H9 (cell line): ENCODE measurements around the gene MAP3K5. TPM values are rescaled to one million over a fixed set of nuclear protein-coding genes. Genes with fewer than 3 reads are reported as not detected.

ENCODE experiments used
- DNase-seq: peaks from one replicate; pipeline ENCODE4 v3.0.0-alpha.2; 2017
- H2AFZ ChIP-seq: one replicate; pipeline ENCODE4 v1.6.1; 2013; ENCODE audit warnings: mild to moderate bottlenecking, low read length, control low read depth, moderate library complexity
- H2AK5ac ChIP-seq: 2 replicates; pipeline ENCODE4 v1.6.1; 2013; ENCODE audit warnings: low read length, control low read depth, mixed read lengths; ENCODE audit not compliant: insufficient read length
- H2BK120ac ChIP-seq: one replicate; pipeline ENCODE4 v1.6.1; 2013; ENCODE audit warnings: low read depth, mild to moderate bottlenecking, low read length, control low read depth, inconsistent platforms; ENCODE audit not compliant: poor library complexity, severe bottlenecking
- H2BK12ac ChIP-seq: 2 replicates; pipeline ENCODE4 v1.6.1; 2013; ENCODE audit warnings: low read length, control low read depth, mixed read lengths, low read depth; ENCODE audit not compliant: insufficient read length
- H2BK15ac ChIP-seq: 2 replicates; pipeline ENCODE4 v1.6.1; 2013; ENCODE audit warnings: low read depth, low read length, control low read depth
- H2BK20ac ChIP-seq: one replicate; pipeline ENCODE4 v1.6.1; 2013; ENCODE audit warnings: low read depth, mild to moderate bottlenecking, low read length, control low read depth, inconsistent platforms; ENCODE audit not compliant: poor library complexity, severe bottlenecking
- H2BK5ac ChIP-seq: 2 replicates; pipeline ENCODE4 v1.6.1; 2013; ENCODE audit warnings: low read length, control low read depth, mixed read lengths; ENCODE audit not compliant: insufficient read length
- H3K14ac ChIP-seq: 2 replicates; pipeline ENCODE4 v1.6.1; 2013; ENCODE audit warnings: low read length, control low read depth; ENCODE audit not compliant: insufficient read depth
- H3K18ac ChIP-seq: 2 replicates; pipeline ENCODE4 v1.6.1; 2013; ENCODE audit warnings: low read depth, mild to moderate bottlenecking, mixed read lengths, low read length, control low read depth; ENCODE audit not compliant: insufficient read length
- H3K23ac ChIP-seq: 2 replicates; pipeline ENCODE4 v1.6.1; 2013; ENCODE audit warnings: low read length, control low read depth, mixed read lengths, low read depth; ENCODE audit not compliant: insufficient read length
- H3K23me2 ChIP-seq: 2 replicates; pipeline ENCODE4 v1.6.1; 2013; ENCODE audit warnings: low read depth, mild to moderate bottlenecking, mixed read lengths, low read length, control low read depth; ENCODE audit not compliant: insufficient read length, poor library complexity, severe bottlenecking
- H3K27ac ChIP-seq: 2 replicates; pipeline ENCODE4 v1.5.1; 2013; ENCODE audit warnings: low read length, control low read depth, mixed read lengths, low read depth; ENCODE audit not compliant: insufficient read length
- H3K27me3 ChIP-seq: 2 replicates; pipeline ENCODE4 v1.6.1; 2013; ENCODE audit warnings: low read length, control low read depth, inconsistent platforms; ENCODE audit not compliant: insufficient read depth
- H3K4ac ChIP-seq: 2 replicates; pipeline ENCODE4 v1.6.1; 2013; ENCODE audit warnings: low read depth, mild to moderate bottlenecking, control low read depth, inconsistent platforms, low read length, moderate library complexity
- H3K4me1 ChIP-seq: 2 replicates; pipeline ENCODE4 v1.6.1; 2013; ENCODE audit warnings: low read length, control low read depth, inconsistent platforms; ENCODE audit not compliant: insufficient read depth
- H3K4me2 ChIP-seq: 2 replicates; pipeline ENCODE4 v1.6.1; 2013; ENCODE audit warnings: low read length, control low read depth, mixed read lengths; ENCODE audit not compliant: insufficient read length, insufficient read depth
- H3K56ac ChIP-seq: 2 replicates; pipeline ENCODE4 v1.6.1; 2013; ENCODE audit warnings: low read depth, mild to moderate bottlenecking, mixed read lengths, low read length, control low read depth; ENCODE audit not compliant: insufficient read length
- H3K79me1 ChIP-seq: 2 replicates; pipeline ENCODE4 v1.6.1; 2013; ENCODE audit warnings: low read depth, mild to moderate bottlenecking, moderate library complexity, low read length, control low read depth, inconsistent platforms; ENCODE audit not compliant: insufficient read depth, poor library complexity, severe bottlenecking
- H3K79me2 ChIP-seq: 2 replicates; pipeline ENCODE4 v1.6.1; 2013; ENCODE audit warnings: low read length, control low read depth, inconsistent platforms; ENCODE audit not compliant: insufficient read depth
- H3K9ac ChIP-seq: 2 replicates; pipeline ENCODE4 v1.6.1; 2013; ENCODE audit warnings: low read length, control low read depth, mixed read lengths; ENCODE audit not compliant: insufficient read length; ENCODE audit errors: extremely low read depth
- H3K9me3 ChIP-seq: one replicate; pipeline ENCODE4 v1.6.1; 2013; ENCODE audit warnings: low read depth, low read length, inconsistent platforms; ENCODE audit not compliant: control insufficient read depth
- H3T11ph ChIP-seq: one replicate; pipeline ENCODE4 v1.6.1; 2013; ENCODE audit warnings: mild to moderate bottlenecking, low read length, control low read depth, inconsistent platforms
- H4K20me1 ChIP-seq: one replicate; pipeline ENCODE4 v1.6.1; 2013; ENCODE audit not compliant: control insufficient read depth, insufficient read length, insufficient read depth
- H4K5ac ChIP-seq: 2 replicates; pipeline ENCODE4 v1.6.1; 2013; ENCODE audit warnings: low read depth, mild to moderate bottlenecking, mixed read lengths, low read length, control low read depth; ENCODE audit not compliant: insufficient read length
- H4K8ac ChIP-seq: replicated peaks from 2 replicates; pipeline ENCODE4 v1.6.1; 2013; ENCODE audit warnings: low read length, control low read depth, mixed read lengths, low read depth; ENCODE audit not compliant: insufficient read length
- H4K91ac ChIP-seq: 2 replicates; pipeline ENCODE4 v1.6.1; 2013; ENCODE audit warnings: low read depth, mild to moderate bottlenecking, moderate library complexity, mixed read lengths, low read length, control low read depth; ENCODE audit not compliant: insufficient read length
- H3K27ac Mint-ChIP-seq, 3 experiments: 2 replicates in 2 of 3; 3 replicates in 1 of 3; pipeline ENCODE4 v1.8.0; 2020 to 2021; ENCODE audit warnings: mixed read lengths in 3 of 3, mild to moderate bottlenecking in 1 of 3, moderate library complexity in 1 of 3
- H3K27me3 Mint-ChIP-seq: 2 replicates; pipeline ENCODE4 v1.8.0; 2021; ENCODE audit warnings: low read depth, mild to moderate bottlenecking, moderate library complexity, mixed read lengths
- H3K36me3 Mint-ChIP-seq, 3 experiments: 2 replicates in 2 of 3; 3 replicates in 1 of 3; pipeline ENCODE4 v1.8.0; 2020 to 2021; ENCODE audit warnings: low read depth in 3 of 3, mixed read lengths in 3 of 3; ENCODE audit not compliant: insufficient read depth in 1 of 3
- H3K4me1 Mint-ChIP-seq, 2 experiments: 2 replicates each; pipeline ENCODE4 v1.8.0; 2020; ENCODE audit warnings: mixed read lengths in 2 of 2
- H3K4me3 Mint-ChIP-seq, 2 experiments: 2 replicates in 1 of 2; 3 replicates in 1 of 2; pipeline ENCODE4 v1.8.0; 2020 to 2021; ENCODE audit warnings: mild to moderate bottlenecking in 2 of 2, mixed read lengths in 2 of 2, moderate library complexity in 1 of 2
- H3K9me3 Mint-ChIP-seq, 2 experiments: 2 replicates in 1 of 2; 3 replicates in 1 of 2; pipeline ENCODE4 v1.8.0; 2020; ENCODE audit warnings: mild to moderate bottlenecking in 2 of 2, mixed read lengths in 2 of 2, moderate library complexity in 1 of 2
- CTCF ChIP-seq: fragments of 200-600 bp; sonication (generic); conservative IDR thresholded peaks from 3 replicates; pipeline ENCODE4 v1.8.0; 2021; ENCODE audit warnings: antibody characterized with exemption, mild to moderate bottlenecking
- WGBS: extraction: QIAGEN DNeasy Blood & Tissue Kit; methylation state at CpG from one replicate; pipeline ENCODE4 v1.1.7; 2013; ENCODE audit warnings: missing lambda C conversion rate, low lambda C conversion rate, mixed read lengths; ENCODE audit not compliant: insufficient read length; ENCODE audit errors: extremely low coverage; 5-methylcytosine and 5-hydroxymethylcytosine counted together
- total RNA-seq: library from RNA; stranded (reverse); gene quantifications from 2 replicates; pipeline ENCODE4 v1.2.1, GENCODE V29; 2021

MAP3K5 gene
- total RNA-seq, 1 experiment from 2014 or later, result 1.6 TPM

GRCh38 chr6:136725124-136725523, 67.2 kb downstream of the MAP3K5 start:
- no peak for TF ChIP-seq CTCF
- Histone ChIP-seq H3K79me1 (no peaks in the 10 kb centered on the region), H3K27ac (no peak overlapping the region), H4K5ac (no peak overlapping the region), H4K91ac (no peak overlapping the region), H3K9me3 (no peaks in the 10 kb centered on the region), H3K23ac (no peak overlapping the region), H3K18ac (no peak overlapping the region), H3K4me2 (no peak overlapping the region), H3K56ac (no peak overlapping the region), H2BK20ac (no peak overlapping the region), H3K4me1 (no peaks in the 10 kb centered on the region; the same call in 1 of the 2 replicates), H2BK5ac (no peak overlapping the region), H3K9ac (no peak overlapping the region), H2AFZ (no peak overlapping the region), H2BK120ac (no peak overlapping the region), H2AK5ac (no peak overlapping the region), H2BK12ac (no peak overlapping the region), H3K14ac (no peak overlapping the region), H2BK15ac (no peak overlapping the region), H3K27me3 (no peaks in the 10 kb centered on the region), H4K8ac (no peak overlapping the region), H3T11ph (no peak overlapping the region), H3K79me2 (no peaks in the 10 kb centered on the region), H3K23me2 (no peaks in the 10 kb centered on the region), H4K20me1 (no peaks in the 10 kb centered on the region), H3K4ac (no peak overlapping the region)
- WGBS, result no CpG with 5 or more reads among the region's 4 CpGs
- peaks cover 0 to 3% (median 1%) of the 10 kb centered on the region in 3 experiments; a peak in 1 of 7 replicates for H3K36me3 Mint-ChIP-seq
- H3K27ac Mint-ChIP-seq, result no peak overlapping the region
- peaks cover under 1% of the 10 kb centered on the region in 2 experiments; a peak in 3 of 4 replicates for H3K4me1 Mint-ChIP-seq
- H3K27me3 Mint-ChIP-seq, result no peaks in the 10 kb centered on the region
- peaks cover 0 to 3% of the 10 kb centered on the region in 2 experiments; a peak in 3 of 5 replicates for H3K9me3 Mint-ChIP-seq
- DNase-seq, result no peak
- H3K4me3 Mint-ChIP-seq, result no peak overlapping the region
